GM12873 (cell line): Measurements from ENCODE around the gene DDN.

ENCODE experiments used
- CTCF ChIP-seq: IDR thresholded peaks from 2 replicates; pipeline ENCODE4 v1.5.1; 2012; ENCODE audit warnings: low read depth, mild to moderate bottlenecking, moderate library complexity, low read length, control low read depth; ENCODE audit not compliant: insufficient read depth; ENCODE audit errors: missing control alignments

The DDN gene

GRCh38 chr12:48994224-48995085 lies 4.7 kb downstream of the DDN start:
- no peak for TF ChIP-seq CTCF

- no peak for TF ChIP-seq CTCF
These were observed 5.4 kb downstream of the DDN start for GRCh38 chr12:48993787-48994186.

- no peak for TF ChIP-seq CTCF
These were observed 7.7 kb downstream of the DDN start for GRCh38 chr12:48991247-48992050.

- TF ChIP-seq CTCF, result no peak
These were observed 8.6 kb downstream of the DDN start for GRCh38 chr12:48990552-48990951.

GRCh38 chr12:48988030-48988649 lies 11.0 kb downstream of the DDN start:
- TF ChIP-seq CTCF, result peak; percentile 96

GRCh38 chr12:48986720-48987291 lies 12.4 kb downstream of the DDN start:
- no peak for TF ChIP-seq CTCF

- TF ChIP-seq CTCF, result no peak
These were observed 13.3 kb downstream of the DDN start for GRCh38 chr12:48985901-48986300.
